C4-2B (cell line): ENCODE results near the gene ASIC4.

Source experiments
- CTCF ChIP-seq: fragments of 450-650 bp; conservative IDR thresholded peaks from 2 replicates; pipeline ENCODE4 v1.5.1; 2017; ENCODE audit warnings: mild to moderate bottlenecking
- ZFX ChIP-seq: fragments of 450-650 bp; IDR thresholded peaks from 2 replicates; pipeline ENCODE4 v1.6.1; 2017

GRCh38 chr2:219521066-219521880 lies 7.0 kb downstream of the ASIC4 start:
- TF ChIP-seq CTCF (peak; percentile 63), ZFX (no peak)
